D341Med (cell line): Measurements from ENCODE around the gene CMTM4.
"Not testable (repeated sequence)": the region's sequence is repeated elsewhere in the genome, so short reads cannot be mapped to it uniquely, and the experiment has no call there.

Experiments used
- DNase-seq: peaks from one replicate; pipeline ENCODE4 v3.0.0; 2012; ENCODE audit warnings: low spot score

Gene CMTM4

GRCh38 chr16:66705790-66706505, 9.4 kb upstream of the CMTM4 start:
- DNase-seq = no peak

GRCh38 chr16:66703406-66704215, 7.1 kb upstream of the CMTM4 start:
- DNase-seq = no peak

DNA sequence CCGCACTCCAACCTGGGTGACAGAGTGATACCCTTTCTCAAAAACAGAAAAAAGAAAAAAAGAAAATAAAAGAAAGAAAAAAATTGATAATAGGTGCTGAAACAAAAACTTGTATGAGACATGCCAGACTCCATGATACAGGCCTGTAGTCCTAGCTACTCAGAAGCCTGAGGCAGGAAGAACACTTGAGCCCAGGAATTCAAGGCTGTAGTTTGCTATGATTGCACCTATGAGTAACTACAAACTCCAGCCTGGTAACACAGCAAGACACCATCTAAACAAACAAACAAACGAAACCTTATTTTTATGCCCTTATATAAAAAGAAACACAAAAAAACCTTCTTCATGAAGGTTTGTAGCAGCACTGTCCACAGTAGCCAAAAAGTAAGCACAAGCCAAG, 5.0 kb upstream of the CMTM4 start:
- no peak for DNase-seq

- no peak for DNase-seq
These were observed 4.5 kb upstream of the CMTM4 start for GRCh38 chr16:66701026-66701425.

GRCh38 chr16:66699898-66700297, 3.4 kb upstream of the CMTM4 start:
- no peak for DNase-seq

DNA sequence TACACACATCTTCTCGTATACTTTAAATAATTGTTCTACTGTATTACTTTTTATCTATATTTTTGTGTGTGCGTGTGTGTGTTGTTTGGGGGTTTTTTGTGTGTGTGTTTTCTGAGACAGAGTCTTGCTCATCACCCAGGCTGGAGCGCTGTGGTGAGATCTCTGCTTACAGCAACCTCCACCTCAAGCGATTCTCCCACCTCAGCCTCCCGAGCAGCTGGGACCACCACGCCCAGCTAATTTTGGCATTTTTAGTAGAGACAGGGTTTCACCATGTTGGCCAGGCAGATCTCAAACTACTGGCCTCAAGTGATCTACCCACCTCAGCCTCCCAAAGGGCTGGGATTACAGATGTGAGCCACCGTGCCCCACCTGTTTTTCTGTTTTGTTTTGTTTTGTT, 1.5 kb upstream of the CMTM4 start:
- DNase-seq = no peak

DNA sequence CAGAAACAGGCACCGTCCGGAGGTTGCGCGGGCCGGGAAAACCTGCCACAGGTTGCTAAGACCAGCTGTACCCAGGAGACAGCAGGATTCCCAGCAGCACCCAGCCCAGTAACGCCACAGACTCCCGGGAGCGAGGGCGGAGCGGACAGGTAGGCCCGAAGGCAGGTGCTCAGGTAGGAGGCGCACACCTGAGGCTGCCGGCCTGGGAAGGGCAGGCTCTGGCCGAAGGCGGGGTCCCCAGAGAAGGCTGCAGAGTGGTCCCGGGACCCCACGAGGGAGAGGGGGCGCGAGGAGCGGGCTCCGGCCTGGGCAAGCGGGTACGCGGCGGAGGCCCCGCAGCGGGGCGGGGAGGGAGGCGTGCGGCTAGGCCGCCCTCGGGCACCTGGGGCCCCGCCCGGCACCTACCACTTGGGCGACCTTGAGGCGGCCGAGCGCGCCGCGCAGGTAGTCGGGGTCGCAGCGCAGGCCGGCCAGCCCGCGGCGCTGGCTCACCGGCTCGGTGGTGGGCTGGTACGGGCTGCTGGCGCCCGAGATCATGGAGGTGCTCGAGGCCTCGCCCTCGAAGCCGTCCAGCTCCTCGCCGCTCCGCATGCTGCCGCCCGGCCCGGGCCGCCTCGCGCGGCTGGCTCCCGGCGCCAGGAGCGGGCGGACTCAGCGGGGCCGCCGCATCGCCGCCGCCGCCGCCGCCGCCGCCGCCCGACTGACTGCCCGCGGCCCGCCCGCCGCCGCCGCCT, 441 bp downstream of the CMTM4 start:
- no peak for DNase-seq

DNA sequence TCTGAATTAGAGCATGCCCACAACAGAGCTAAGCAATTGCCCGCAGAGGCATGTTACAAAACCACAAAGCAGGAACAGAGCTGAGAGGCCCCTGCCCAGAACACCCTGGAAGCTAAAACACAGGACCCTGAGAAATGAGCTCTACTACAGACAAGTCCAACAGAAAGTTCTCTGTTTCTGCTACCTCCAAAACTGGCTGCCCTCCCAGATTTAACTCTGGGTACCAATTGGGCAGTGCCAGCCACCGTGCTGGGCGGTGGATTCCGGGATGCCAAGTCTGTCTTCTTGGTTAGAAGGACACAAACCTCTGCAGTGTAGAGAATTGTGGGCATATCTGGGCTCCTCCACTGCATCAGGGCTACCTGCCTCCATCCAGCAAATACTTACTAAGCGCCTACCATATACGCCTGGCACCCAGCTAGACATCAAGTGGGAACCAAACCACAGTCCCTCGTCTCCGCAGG, 1.0 kb downstream of the CMTM4 start:
- DNase-seq = no peak

GRCh38 chr16:66693149-66693548, 3.4 kb downstream of the CMTM4 start:
- no peak for DNase-seq

DNA sequence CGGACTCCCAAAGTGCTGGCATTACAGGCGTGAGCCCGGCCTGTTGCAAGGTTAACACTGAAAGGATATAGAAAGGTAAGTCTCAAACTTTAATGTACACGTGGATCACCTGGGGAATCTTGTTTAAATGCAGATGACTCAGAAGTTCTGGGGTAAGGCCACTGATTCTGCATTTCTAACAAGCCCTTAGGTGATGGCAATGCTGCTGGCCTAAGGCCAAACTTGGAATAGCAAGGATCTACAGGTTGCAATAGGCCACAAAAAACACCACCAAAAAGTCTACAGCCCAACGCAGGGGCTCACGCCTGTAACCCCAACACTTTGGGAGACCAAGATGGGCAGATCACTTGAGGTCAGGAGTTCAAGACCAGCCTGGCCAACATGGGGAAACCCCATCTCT, 4.2 kb downstream of the CMTM4 start:
- no peak for DNase-seq

DNA sequence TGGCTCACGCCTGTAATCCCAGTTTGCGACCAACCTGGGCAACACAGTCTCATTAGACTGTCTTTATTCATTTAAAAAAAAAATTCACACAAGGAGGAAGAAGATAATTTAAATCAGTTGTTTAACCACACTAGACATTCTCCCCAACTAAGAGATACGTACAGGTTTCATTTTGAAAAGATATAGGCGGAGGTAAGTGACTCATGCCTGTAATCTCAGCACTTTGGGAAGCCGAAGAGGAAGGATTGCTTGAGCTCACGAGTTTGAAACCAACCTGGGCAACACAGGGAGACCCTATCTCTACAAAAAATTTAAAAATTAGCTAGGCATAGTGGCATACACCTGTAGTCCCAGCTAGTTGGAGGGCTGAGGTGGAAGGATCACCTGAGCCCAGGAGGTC, 5.3 kb downstream of the CMTM4 start:
- DNase-seq = no peak

DNA sequence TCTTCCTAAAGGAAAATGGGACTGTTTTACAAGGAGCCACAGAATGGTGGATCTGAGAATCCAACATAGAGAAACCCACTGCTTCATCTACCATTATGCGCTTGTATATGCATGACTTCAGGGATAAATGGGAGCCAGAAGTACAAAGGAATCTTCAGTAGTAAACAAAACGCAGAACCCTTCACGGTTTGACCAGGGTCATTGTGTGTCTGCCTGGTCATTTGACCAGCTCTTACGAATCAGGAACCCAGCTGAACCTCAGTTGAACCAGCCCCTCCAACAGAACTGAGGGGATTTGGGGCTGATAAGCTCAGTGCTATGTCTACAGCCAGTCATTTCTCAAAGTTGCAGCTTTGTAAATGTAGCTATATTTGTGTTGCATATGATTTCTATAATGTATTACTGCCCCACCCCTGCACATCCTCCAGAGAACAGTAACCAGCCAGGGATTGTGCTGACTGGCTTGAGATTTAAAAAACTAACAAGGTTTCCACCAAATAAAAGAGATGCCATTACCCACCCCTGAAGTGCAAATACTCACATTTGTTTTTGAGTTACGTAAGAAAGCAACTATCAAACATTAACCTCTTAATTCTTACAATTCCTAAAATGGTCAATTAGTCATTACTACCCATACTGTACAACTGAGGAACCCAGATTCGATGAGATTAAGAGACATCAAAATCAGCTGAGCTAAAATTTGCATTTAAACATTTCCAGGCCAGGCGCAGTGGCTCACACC, 6.3 kb downstream of the CMTM4 start:
- no peak for DNase-seq

DNA sequence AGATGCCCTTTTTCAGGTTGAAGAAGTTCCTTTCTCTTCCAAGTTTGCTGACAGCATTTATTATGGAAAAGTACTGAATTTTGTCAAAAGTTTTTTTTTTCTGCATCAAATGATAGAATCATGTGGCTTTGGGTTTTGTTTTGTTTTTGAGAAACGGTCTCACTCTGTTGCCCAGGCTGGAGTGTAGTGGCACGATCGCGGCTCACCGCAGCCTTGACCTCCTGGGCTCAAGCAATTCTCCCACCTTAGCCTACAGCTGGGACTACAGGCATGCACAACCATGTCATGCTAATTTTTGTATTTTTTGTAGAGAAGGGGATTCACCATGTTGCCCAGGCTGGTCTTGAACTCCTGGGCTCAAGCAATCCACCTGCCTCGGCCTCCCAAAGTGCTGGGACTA, 7.3 kb downstream of the CMTM4 start:
- DNase-seq = no peak

- DNase-seq = no peak
These were observed 8.5 kb downstream of the CMTM4 start for GRCh38 chr16:66687906-66688625.

GRCh38 chr16:66685501-66686115, 10.9 kb downstream of the CMTM4 start:
- DNase-seq = not testable (repeated sequence)

GRCh38 chr16:66682271-66682670, 14.3 kb downstream of the CMTM4 start:
- no peak for DNase-seq

DNA sequence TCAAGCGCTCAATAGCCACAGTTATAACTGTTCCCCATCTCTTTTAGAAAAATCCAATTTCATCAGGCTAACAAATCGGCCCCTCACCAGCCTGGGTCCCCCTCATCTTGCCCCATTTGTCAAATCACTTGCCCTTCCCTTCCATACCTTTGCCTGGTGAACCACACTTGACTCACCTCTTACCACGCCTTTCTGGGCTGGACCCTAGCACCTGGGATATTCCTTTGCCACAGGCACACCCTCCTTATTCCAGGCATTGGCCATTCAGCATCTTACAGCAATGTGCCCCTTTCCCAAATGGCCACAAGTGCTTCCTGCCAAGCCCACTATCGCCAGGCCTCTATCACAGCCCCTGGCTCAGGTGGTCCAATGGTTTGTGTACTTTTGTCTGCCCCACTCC, 14.9 kb downstream of the CMTM4 start:
- DNase-seq = no peak

GRCh38 chr16:66678337-66678736, 18.2 kb downstream of the CMTM4 start:
- DNase-seq = no peak

- DNase-seq = no peak
These were observed 18.7 kb downstream of the CMTM4 start for GRCh38 chr16:66677836-66678235.

GRCh38 chr16:66677179-66677578, 19.4 kb downstream of the CMTM4 start:
- no peak for DNase-seq

- DNase-seq = no peak
These were observed 19.9 kb downstream of the CMTM4 start for GRCh38 chr16:66676599-66676998.
